Mesendoderm (in vitro differentiated cells): ENCODE measurements around the gene GMDS.

Experiments used
- DNase-seq: peaks from one replicate; pipeline ENCODE4 v3.0.0; 2013
- H2AK5ac ChIP-seq: 2 replicates; pipeline ENCODE4 v1.6.1; 2013; ENCODE audit warnings: low read length, inconsistent platforms
- H2BK120ac ChIP-seq: 2 replicates; pipeline ENCODE4 v1.6.1; 2013; ENCODE audit warnings: low read depth, mild to moderate bottlenecking, low read length, moderate library complexity, mixed read lengths
- H2BK15ac ChIP-seq: replicated peaks from 2 replicates; pipeline ENCODE4 v1.6.1; 2013; ENCODE audit warnings: low read depth, mild to moderate bottlenecking, moderate library complexity
- H2BK5ac ChIP-seq: 2 replicates; pipeline ENCODE4 v1.6.1; 2013; ENCODE audit warnings: low read length, inconsistent platforms
- H3K18ac ChIP-seq: 2 replicates; pipeline ENCODE4 v1.6.1; 2013; ENCODE audit warnings: mild to moderate bottlenecking, low read length, mixed read lengths
- H3K23ac ChIP-seq: one replicate; pipeline ENCODE4 v1.6.1; 2013; ENCODE audit warnings: low read length
- H3K27ac ChIP-seq: 2 replicates; pipeline ENCODE4 v1.5.1; 2013; ENCODE audit warnings: low read depth, mild to moderate bottlenecking, inconsistent platforms, low read length, moderate library complexity
- H3K27me3 ChIP-seq: 2 replicates; pipeline ENCODE4 v1.6.1; 2013; ENCODE audit warnings: low read length, control low read depth, mild to moderate bottlenecking, inconsistent platforms; ENCODE audit not compliant: insufficient read depth, poor library complexity
- H3K36me3 ChIP-seq: 2 replicates; pipeline ENCODE4 v1.6.1; 2013; ENCODE audit warnings: low read length, inconsistent platforms; ENCODE audit not compliant: control insufficient read depth, insufficient read depth
- H3K4ac ChIP-seq: one replicate; pipeline ENCODE4 v1.6.1; 2013; ENCODE audit warnings: low read depth, mild to moderate bottlenecking, low read length, moderate library complexity
- H3K4me1 ChIP-seq: 2 replicates; pipeline ENCODE4 v1.6.1; 2013; ENCODE audit warnings: low read depth, low read length, inconsistent platforms; ENCODE audit not compliant: control insufficient read depth
- H3K4me2 ChIP-seq: 2 replicates; pipeline ENCODE4 v1.6.1; 2013; ENCODE audit warnings: low read length
- H3K4me3 ChIP-seq: 2 replicates; pipeline ENCODE4 v1.5.1; 2013; ENCODE audit warnings: mild to moderate bottlenecking, low read length
- H3K56ac ChIP-seq: one replicate; pipeline ENCODE4 v1.6.1; 2013; ENCODE audit warnings: low read length
- H3K79me1 ChIP-seq: 2 replicates; pipeline ENCODE4 v1.6.1; 2013; ENCODE audit warnings: low read length, inconsistent platforms
- H3K79me2 ChIP-seq: 2 replicates; pipeline ENCODE4 v1.6.1; 2013; ENCODE audit warnings: mild to moderate bottlenecking, low read length; ENCODE audit not compliant: control insufficient read depth, insufficient read depth
- H3K9ac ChIP-seq: 2 replicates; pipeline ENCODE4 v1.6.1; 2013; ENCODE audit warnings: low read length, inconsistent platforms
- H4K5ac ChIP-seq: one replicate; pipeline ENCODE4 v1.6.1; 2013; ENCODE audit warnings: low read length
- H4K8ac ChIP-seq: one replicate; pipeline ENCODE4 v1.6.1; 2013; ENCODE audit warnings: low read depth, mild to moderate bottlenecking, control low read depth, low read length, moderate library complexity
- WGBS: extraction: QIAGEN DNeasy Blood & Tissue Kit; methylation state at CpG from one replicate; pipeline ENCODE4 v1.1.7; 2013; ENCODE audit warnings: low lambda C conversion rate, missing lambda C conversion rate; ENCODE audit not compliant: insufficient coverage; ENCODE audit errors: extremely low coverage; 5-methylcytosine and 5-hydroxymethylcytosine counted together

GMDS gene

DNA sequence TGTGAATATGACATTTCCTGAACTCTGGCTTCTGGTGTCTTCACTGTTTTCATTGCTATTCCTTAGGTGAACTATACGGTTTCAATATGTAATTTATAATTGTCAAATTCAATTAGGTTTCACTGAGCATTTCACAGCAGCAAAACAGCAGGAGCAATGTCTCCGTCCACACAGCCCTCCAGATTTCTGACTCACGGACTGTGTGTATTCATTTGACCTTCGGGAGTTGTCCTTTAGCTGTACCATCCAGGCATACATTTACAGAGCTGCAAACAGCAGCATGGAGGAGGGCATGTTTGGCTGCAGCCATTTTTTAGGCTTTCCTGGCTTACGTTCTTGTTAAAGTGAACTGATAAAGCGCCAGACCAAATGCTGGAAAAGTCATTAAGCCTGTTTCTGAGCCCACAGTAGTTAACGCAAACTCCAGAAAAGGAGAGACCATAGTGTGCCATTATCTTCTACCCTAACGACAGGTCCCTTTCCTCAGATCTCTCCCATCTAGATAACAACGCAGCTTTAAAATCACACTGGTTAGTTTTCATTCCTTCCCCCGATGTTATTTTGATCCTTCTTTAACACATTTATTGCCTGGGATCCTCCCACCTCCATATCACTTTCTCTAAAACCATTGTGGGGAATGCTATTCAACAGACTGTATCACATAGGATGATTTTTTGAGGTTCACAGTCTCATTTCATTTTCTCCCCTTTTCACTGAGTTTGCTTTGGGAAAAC is 617.4 kb downstream of the GMDS start:
- Histone ChIP-seq H3K79me2 (no peaks in the 10 kb centered on the region), H3K4me1 (peaks cover 2% of the 10 kb centered on the region), H3K18ac (no peak overlapping the region), H3K4ac (no peak overlapping the region), H2BK15ac (no peak overlapping the region), H3K27ac (no peak overlapping the region), H3K36me3 (no peaks in the 10 kb centered on the region), H3K4me2 (no peak overlapping the region), H3K9ac (no peak overlapping the region), H2BK120ac (no peak overlapping the region), H2AK5ac (no peak overlapping the region), H3K27me3 (peaks cover 35% of the 10 kb centered on the region), H2BK5ac (no peak overlapping the region), H4K5ac (no peak overlapping the region), H3K23ac (no peak overlapping the region), H3K56ac (no peak overlapping the region), H4K8ac (no peak overlapping the region), H3K4me3 (no peak overlapping the region), H3K79me1 (no peaks in the 10 kb centered on the region)
- no CpG with 5 or more reads among the region's 10 CpGs for WGBS
- DNase-seq = peak; percentile 69

GRCh38 chr6:1626481-1626880 is 618.9 kb downstream of the GMDS start:
- no peak overlapping the region for H4K5ac ChIP-seq
- no peak overlapping the region for H4K8ac ChIP-seq
- no peaks in the 10 kb centered on the region for H3K79me1 ChIP-seq
- H3K79me2 ChIP-seq = no peaks in the 10 kb centered on the region
- peaks cover 48% of the 10 kb centered on the region for H3K27me3 ChIP-seq
- H3K4me2 ChIP-seq = no peak overlapping the region
- no peak overlapping the region for H2BK15ac ChIP-seq
- no peak for DNase-seq
- H2BK5ac ChIP-seq = no peak overlapping the region
- H3K27ac ChIP-seq = no peak overlapping the region
- H2BK120ac ChIP-seq = no peak overlapping the region
- H2AK5ac ChIP-seq = no peak overlapping the region
- H3K4ac ChIP-seq = no peak overlapping the region
- H3K36me3 ChIP-seq = no peaks in the 10 kb centered on the region
- peaks cover 5% of the 10 kb centered on the region for H3K4me1 ChIP-seq
- no peak overlapping the region for H3K23ac ChIP-seq
- H3K4me3 ChIP-seq = no peak overlapping the region
- H3K18ac ChIP-seq = no peak overlapping the region
- H3K9ac ChIP-seq = no peak overlapping the region
- no CpG with 5 or more reads among the region's 4 CpGs for WGBS
- H3K56ac ChIP-seq = no peak overlapping the region

DNA sequence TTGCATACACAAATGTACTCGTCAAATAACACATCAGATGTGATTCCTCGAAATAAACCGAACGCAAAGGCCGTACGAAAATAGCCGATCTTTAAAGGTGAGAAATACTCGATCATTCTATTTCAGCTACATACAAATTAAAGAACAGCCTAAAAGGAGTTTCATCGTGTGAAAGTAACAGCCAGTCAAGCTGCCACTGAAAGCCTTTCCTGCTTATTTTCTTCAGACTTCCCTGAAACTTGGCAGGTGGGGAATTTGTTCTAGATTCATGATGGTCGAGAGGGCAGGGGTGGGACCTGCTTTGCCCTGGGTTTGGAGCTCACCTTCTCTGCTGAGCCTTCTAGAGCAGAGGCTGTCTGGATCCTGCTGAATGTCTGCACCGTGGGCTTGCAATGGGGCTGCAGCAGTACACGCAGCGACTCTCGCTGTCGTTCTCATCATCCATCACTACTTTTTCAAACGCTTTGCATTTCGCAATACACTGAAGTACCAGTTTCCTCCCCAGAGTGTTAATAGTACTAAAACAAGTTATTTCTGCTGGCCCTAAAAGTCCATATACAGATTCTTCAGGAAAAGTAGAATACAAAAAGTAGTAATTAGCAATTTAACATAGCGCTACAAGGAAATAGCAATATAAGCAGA is 619.5 kb downstream of the GMDS start:
- Histone ChIP-seq H3K79me1 (no peaks in the 10 kb centered on the region), H3K4me1 (peaks cover 5% of the 10 kb centered on the region), H3K27ac (no peak overlapping the region), H2BK15ac (no peak overlapping the region), H3K23ac (no peak overlapping the region), H4K8ac (no peak overlapping the region), H2BK120ac (no peak overlapping the region), H2BK5ac (no peak overlapping the region), H2AK5ac (no peak overlapping the region), H3K36me3 (no peaks in the 10 kb centered on the region), H3K27me3 (peaks cover 54% of the 10 kb centered on the region), H3K18ac (no peak overlapping the region), H3K4me3 (no peak overlapping the region), H3K79me2 (no peaks in the 10 kb centered on the region), H4K5ac (no peak overlapping the region), H3K4ac (no peak overlapping the region), H3K4me2 (no peak overlapping the region), H3K56ac (no peak overlapping the region), H3K9ac (no peak overlapping the region)
- no peak for DNase-seq
- WGBS = no CpG with 5 or more reads among the region's 18 CpGs

- H3K79me1 ChIP-seq = no peaks in the 10 kb centered on the region
- no peaks in the 10 kb centered on the region for H3K79me2 ChIP-seq
- H4K8ac ChIP-seq = no peak overlapping the region
- peaks cover 62% of the 10 kb centered on the region for H3K27me3 ChIP-seq
- no peak overlapping the region for H4K5ac ChIP-seq
- peak overlapping the region; percentile 25 for H3K4me2 ChIP-seq
- no peak overlapping the region for H3K4ac ChIP-seq
- no peak overlapping the region for H3K4me3 ChIP-seq
- no peak overlapping the region for H2BK5ac ChIP-seq
- no peaks in the 10 kb centered on the region for H3K36me3 ChIP-seq
- WGBS = no CpG with 5 or more reads among the region's 53 CpGs
- no peak overlapping the region for H3K23ac ChIP-seq
- DNase-seq = peak; percentile 63
- no peak overlapping the region for H2AK5ac ChIP-seq
- peak overlapping the region; percentile 20 for H3K9ac ChIP-seq
- peaks cover 5% of the 10 kb centered on the region for H3K4me1 ChIP-seq
- H3K27ac ChIP-seq = no peak overlapping the region
- no peak overlapping the region for H2BK15ac ChIP-seq
- no peak overlapping the region for H2BK120ac ChIP-seq
- no peak overlapping the region for H3K18ac ChIP-seq
- peak overlapping the region; percentile 9 for H3K56ac ChIP-seq
These were observed 620.3 kb downstream of the GMDS start for GRCh38 chr6:1624851-1625781.

DNA sequence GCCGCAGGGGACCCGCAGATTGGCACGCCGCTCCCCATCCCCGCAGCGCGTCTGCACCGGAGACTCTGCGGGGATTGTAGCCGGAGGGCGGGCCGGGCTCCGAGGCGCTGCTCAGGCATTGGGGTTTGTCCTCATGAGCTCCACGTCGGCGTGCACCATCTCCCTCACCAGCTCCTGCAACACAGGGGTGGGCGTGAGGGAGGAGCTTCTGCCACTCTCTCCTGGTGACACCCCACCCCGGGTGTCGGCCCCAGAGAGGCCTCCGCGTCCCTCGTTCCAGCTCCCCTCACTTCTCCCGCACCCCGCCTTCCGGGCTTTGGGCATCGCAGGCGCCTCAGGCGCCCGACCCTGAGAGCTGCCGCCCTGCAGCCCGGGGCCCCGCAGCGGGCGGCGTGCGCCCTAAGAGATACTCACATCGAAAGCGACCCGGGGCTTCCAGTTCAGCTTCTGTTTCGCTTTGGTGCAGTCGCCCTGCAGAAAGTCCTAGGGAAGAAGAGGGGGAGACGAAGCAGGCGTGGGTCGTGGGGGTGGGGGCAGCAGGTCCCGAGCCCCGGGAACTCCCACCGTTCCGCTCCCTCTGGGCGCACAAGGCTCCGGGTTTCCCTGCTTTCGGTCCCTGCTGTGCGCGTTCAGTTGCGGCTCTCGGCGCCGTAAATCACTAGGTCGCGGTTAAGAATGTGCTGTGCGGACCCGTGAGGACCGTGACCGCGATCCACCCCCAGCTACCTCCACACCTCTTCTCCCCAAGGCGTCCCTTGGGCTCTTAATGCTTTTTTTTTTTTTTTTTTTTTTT is 621.2 kb downstream of the GMDS start:
- no peaks in the 10 kb centered on the region for H3K36me3 ChIP-seq
- H4K5ac ChIP-seq = no peak overlapping the region
- peak overlapping the region; percentile 50 for H3K56ac ChIP-seq
- H3K4me1 ChIP-seq = peaks cover 5% of the 10 kb centered on the region
- H3K4me3 ChIP-seq = no peak overlapping the region
- DNase-seq = peak; percentile 30
- no CpG with 5 or more reads among the region's 66 CpGs for WGBS
- H3K23ac ChIP-seq = no peak overlapping the region
- H3K4me2 ChIP-seq = peak overlapping the region; percentile 52
- no peaks in the 10 kb centered on the region for H3K79me2 ChIP-seq
- peaks cover 64% of the 10 kb centered on the region for H3K27me3 ChIP-seq
- H3K4ac ChIP-seq = no peak overlapping the region
- H2BK120ac ChIP-seq = no peak overlapping the region
- H3K27ac ChIP-seq = no peak overlapping the region
- no peaks in the 10 kb centered on the region for H3K79me1 ChIP-seq
- peak overlapping the region; percentile 28 for H3K9ac ChIP-seq
- no peak overlapping the region for H2BK15ac ChIP-seq
- no peak overlapping the region for H2AK5ac ChIP-seq
- no peak overlapping the region for H2BK5ac ChIP-seq
- peak overlapping the region; percentile 36 for H3K18ac ChIP-seq
- no peak overlapping the region for H4K8ac ChIP-seq
